HCT116 (cell line): ENCODE results near the gene PSMC6.

Experiments
- EZH2 ChIP-seq: fragments of 200-600 bp; sonication (generic); IDR thresholded peaks from 2 replicates; pipeline ENCODE4 v1.6.1; 2017; ENCODE audit warnings: antibody characterized with exemption, mixed run types
- JUND ChIP-seq: IDR thresholded peaks from 2 replicates; pipeline ENCODE4 v1.6.1; 2012
- MAX ChIP-seq: IDR thresholded peaks from 2 replicates; pipeline ENCODE4 v1.6.1; 2012
- POLR2A ChIP-seq: IDR thresholded peaks from 2 replicates; pipeline ENCODE4 v1.7.0; 2011; ENCODE audit warnings: borderline replicate concordance; ENCODE audit not compliant: insufficient read depth, insufficient read length; ENCODE audit errors: extremely low read depth
- POLR2AphosphoS5 ChIP-seq: IDR thresholded peaks from 2 replicates; pipeline ENCODE4 v1.6.1; 2011; ENCODE audit warnings: mild to moderate bottlenecking, low read depth, low read length, moderate library complexity
- RAD21 ChIP-seq: IDR thresholded peaks from 2 replicates; pipeline ENCODE4 v1.6.1; 2012; ENCODE audit warnings: low read depth, mild to moderate bottlenecking
- REST ChIP-seq: IDR thresholded peaks from 2 replicates; pipeline ENCODE4 v1.6.1; 2012; ENCODE audit warnings: low read depth
- SIN3A ChIP-seq: IDR thresholded peaks from 2 replicates; pipeline ENCODE4 v1.6.1; 2012; ENCODE audit warnings: low read depth
- SP1 ChIP-seq: IDR thresholded peaks from 2 replicates; pipeline ENCODE4 v1.6.1; 2012; ENCODE audit warnings: low read depth
- TCF7L2 ChIP-seq: IDR thresholded peaks from 2 replicates; pipeline ENCODE4 v1.7.0; 2011; ENCODE audit warnings: borderline replicate concordance, inconsistent platforms; ENCODE audit not compliant: insufficient read depth, insufficient read length; ENCODE audit errors: extremely low read depth
- YY1 ChIP-seq: IDR thresholded peaks from 2 replicates; pipeline ENCODE4 v1.6.1; 2011; ENCODE audit warnings: low read length, low read depth, moderate library complexity, mild to moderate bottlenecking; ENCODE audit not compliant: insufficient replicate concordance; ENCODE audit errors: extremely low read depth
- ZNF274 ChIP-seq: fragments of 200-500 bp; sonication (Bioruptor generic); IDR thresholded peaks from 2 replicates; pipeline ENCODE4 v1.6.1; 2014; ENCODE audit warnings: mild to moderate bottlenecking, low read depth, low read length, inconsistent platforms
- TF ChIP-seq, protein P1 (sequence below), 3 experiments: fragments of 200-600 bp in 1 of 3; sonication (generic) in 1 of 3; IDR thresholded peaks in 2 of 3; conservative IDR thresholded peaks in 1 of 3; 2 replicates each; pipeline ENCODE4 v1.5.1; 2012 to 2017; ENCODE audit warnings: low read depth in 2 of 3, low read length in 2 of 3, antibody characterized with exemption in 1 of 3, borderline replicate concordance in 1 of 3, control low read depth in 1 of 3, mild to moderate bottlenecking in 1 of 3, mixed read lengths in 1 of 3, mixed run types in 1 of 3, moderate library complexity in 1 of 3; ENCODE audit not compliant: insufficient read depth in 1 of 3

DNA sequence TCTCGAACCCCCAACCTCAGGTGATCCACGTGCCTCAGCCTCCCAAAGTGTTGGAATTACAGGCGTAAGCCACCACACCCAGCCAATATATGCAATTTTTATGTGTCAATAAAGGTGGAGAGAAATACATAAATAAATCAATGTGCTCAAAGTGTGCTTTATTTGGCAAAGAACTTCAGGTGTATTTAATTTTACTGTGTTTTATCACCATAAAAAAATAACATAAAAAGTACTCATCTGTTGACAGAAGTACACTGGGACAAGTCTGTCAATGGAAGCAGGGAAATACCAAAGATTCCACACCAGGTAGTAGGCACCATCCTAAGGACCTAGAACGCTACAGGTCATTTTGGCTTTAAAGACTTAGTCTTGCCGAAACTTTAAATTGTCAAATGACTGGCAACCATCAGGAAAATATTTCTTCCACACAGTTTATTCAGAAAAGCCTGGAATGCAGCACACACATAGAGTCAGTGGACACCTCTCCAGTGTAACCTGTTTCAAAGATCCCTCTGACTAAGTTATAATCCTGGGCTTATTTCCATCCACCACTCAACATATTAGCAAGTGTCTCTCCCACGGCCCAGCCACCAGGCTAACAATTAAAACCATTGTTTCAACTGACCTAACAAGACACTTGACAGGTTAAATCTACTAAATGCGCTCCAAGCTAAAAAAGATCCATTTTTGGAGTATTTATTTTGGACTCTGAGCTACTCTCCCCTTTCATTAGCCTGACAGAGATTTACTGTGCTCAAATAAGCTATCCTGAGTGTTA, 15.8 kb upstream of the PSMC6 start:
- TF ChIP-seq, protein P1, sequence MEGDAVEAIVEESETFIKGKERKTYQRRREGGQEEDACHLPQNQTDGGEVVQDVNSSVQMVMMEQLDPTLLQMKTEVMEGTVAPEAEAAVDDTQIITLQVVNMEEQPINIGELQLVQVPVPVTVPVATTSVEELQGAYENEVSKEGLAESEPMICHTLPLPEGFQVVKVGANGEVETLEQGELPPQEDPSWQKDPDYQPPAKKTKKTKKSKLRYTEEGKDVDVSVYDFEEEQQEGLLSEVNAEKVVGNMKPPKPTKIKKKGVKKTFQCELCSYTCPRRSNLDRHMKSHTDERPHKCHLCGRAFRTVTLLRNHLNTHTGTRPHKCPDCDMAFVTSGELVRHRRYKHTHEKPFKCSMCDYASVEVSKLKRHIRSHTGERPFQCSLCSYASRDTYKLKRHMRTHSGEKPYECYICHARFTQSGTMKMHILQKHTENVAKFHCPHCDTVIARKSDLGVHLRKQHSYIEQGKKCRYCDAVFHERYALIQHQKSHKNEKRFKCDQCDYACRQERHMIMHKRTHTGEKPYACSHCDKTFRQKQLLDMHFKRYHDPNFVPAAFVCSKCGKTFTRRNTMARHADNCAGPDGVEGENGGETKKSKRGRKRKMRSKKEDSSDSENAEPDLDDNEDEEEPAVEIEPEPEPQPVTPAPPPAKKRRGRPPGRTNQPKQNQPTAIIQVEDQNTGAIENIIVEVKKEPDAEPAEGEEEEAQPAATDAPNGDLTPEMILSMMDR (IDR thresholded peaks at IDR 0.05 in 2 of 3, conservative IDR thresholded peaks at IDR 0.05 in 1 of 3; ENCODE audit: borderline replicate concordance in 1 of 3, insufficient read depth in 1 of 3, low read depth in 2 of 3, low read length in 2 of 3): no peak
- TF ChIP-seq EZH2 (no peak), YY1 (no peak), JUND (no peak), REST (no peak), POLR2A (no peak), SIN3A (no peak), TCF7L2 (no peak), SP1 (no peak), ZNF274 (no peak), RAD21 (no peak), POLR2AphosphoS5 (no peak), MAX (no peak)
